ENCODE measurements around the gene GDPD3. TPM values are rescaled to one million over a fixed set of nuclear protein-coding genes. Genes with fewer than 3 reads are reported as not detected.
A peak's percentile ranks its signal among the peaks of the same experiment; 100 is the strongest.

The GDPD3 gene
- total RNA-seq, 6 donors from 2014 or later, result 1.1 to 17.8 (median 5.4) TPM

DNA sequence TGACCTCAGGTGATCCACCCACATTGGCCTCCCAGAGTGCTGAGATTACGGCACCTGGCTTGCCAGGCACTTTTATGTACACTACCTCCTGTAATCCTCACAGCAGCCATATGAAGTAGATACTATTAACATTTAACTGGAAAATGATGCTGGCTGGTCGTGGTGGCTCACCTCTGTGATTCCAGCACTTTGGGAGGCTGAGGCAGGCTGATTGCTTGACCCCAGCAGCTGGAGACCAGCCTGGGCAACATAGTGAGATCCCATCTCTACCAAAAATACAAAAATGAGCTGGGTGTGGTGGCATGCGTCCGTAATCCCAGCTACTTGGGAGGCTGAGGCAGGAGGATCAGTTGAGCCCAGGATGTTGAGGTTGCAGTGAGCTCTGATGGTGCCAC lies 11.6 kb upstream of the GDPD3 start:
- Histone ChIP-seq H3K9me3 (no peaks in the 10 kb centered on the region), H3K4me1 (peaks cover 23 to 34% (median 28%) of the 10 kb centered on the region in 4 donors), H3K27ac (peak overlapping the region in 3 of 4 donors; percentile 34 to 99 (median 96)), H3K27me3 (no peaks in the 10 kb centered on the region), H3K4me3 (no peak overlapping the region), H3K36me3 (peaks cover 0 to 12% (median under 1%) of the 10 kb centered on the region in 4 donors)
- ATAC-seq (ENCODE audit: low FRiP score in 2 of 2) (no peak), DNase-seq (no peak)
- WGBS, 2 donors, result 83 to 93% methylated on average over 3 to 4 of the region's 4 CpGs
- TF ChIP-seq POLR2A (IDR thresholded peaks at IDR 0.05) (no peak), POLR2AphosphoS5 (IDR thresholded peaks at IDR 0.05) (no peak), EP300 (IDR thresholded peaks at IDR 0.05) (no peak)
- TF ChIP-seq, protein P1, sequence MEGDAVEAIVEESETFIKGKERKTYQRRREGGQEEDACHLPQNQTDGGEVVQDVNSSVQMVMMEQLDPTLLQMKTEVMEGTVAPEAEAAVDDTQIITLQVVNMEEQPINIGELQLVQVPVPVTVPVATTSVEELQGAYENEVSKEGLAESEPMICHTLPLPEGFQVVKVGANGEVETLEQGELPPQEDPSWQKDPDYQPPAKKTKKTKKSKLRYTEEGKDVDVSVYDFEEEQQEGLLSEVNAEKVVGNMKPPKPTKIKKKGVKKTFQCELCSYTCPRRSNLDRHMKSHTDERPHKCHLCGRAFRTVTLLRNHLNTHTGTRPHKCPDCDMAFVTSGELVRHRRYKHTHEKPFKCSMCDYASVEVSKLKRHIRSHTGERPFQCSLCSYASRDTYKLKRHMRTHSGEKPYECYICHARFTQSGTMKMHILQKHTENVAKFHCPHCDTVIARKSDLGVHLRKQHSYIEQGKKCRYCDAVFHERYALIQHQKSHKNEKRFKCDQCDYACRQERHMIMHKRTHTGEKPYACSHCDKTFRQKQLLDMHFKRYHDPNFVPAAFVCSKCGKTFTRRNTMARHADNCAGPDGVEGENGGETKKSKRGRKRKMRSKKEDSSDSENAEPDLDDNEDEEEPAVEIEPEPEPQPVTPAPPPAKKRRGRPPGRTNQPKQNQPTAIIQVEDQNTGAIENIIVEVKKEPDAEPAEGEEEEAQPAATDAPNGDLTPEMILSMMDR (IDR thresholded peaks at IDR 0.05), result no peak

DNA sequence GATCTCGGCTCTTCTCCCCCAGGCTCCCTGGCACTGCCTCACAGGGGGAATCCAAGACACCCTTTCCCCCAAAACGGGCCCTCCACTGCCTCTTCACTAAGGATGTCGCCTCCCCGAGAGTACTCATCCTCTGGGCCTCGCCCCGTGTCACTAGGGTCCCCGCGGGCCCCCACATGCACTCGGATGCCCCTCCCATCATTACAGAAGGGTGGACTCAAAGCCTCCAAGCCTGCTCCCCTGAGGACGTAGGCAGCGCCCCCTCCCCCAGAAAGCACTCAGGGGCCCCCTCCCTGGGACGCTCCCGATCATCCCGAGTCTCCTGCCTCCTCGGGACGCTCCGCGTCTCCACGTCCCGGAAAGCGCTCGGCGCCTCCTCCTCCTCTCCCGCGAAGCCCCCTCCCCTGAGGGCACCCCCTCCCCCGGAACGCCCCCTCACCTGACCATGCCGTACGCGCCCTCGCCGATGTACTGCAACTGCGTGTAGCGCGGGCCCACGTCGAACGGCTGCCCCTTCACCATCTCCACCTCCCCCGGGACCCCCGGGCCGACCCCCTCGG lies 9.3 kb upstream of the GDPD3 start:
- Histone ChIP-seq H3K27me3 (no peaks in the 10 kb centered on the region), H3K36me3 (peaks cover 5 to 35% (median 14%) of the 10 kb centered on the region in 4 donors), H3K9me3 (no peaks in the 10 kb centered on the region), H3K4me3 (peak overlapping the region; percentile 84 to 99 (median 96)), H3K27ac (peak overlapping the region; percentile 88 to 99 (median 96)), H3K4me1 (peaks cover 23 to 34% (median 30%) of the 10 kb centered on the region in 4 donors)
- WGBS, 2 donors, result 1% methylated on average over 22 to 28 of the region's 42 CpGs
- TF ChIP-seq POLR2AphosphoS5 (IDR thresholded peaks at IDR 0.05) (no peak), EP300 (IDR thresholded peaks at IDR 0.05) (no peak), POLR2A (IDR thresholded peaks at IDR 0.05) (no peak)
- TF ChIP-seq, protein P1 (IDR thresholded peaks at IDR 0.05), result no peak
- ATAC-seq (ENCODE audit: low FRiP score in 2 of 2) (peak; percentile 12 to 33), DNase-seq (no peak)

DNA sequence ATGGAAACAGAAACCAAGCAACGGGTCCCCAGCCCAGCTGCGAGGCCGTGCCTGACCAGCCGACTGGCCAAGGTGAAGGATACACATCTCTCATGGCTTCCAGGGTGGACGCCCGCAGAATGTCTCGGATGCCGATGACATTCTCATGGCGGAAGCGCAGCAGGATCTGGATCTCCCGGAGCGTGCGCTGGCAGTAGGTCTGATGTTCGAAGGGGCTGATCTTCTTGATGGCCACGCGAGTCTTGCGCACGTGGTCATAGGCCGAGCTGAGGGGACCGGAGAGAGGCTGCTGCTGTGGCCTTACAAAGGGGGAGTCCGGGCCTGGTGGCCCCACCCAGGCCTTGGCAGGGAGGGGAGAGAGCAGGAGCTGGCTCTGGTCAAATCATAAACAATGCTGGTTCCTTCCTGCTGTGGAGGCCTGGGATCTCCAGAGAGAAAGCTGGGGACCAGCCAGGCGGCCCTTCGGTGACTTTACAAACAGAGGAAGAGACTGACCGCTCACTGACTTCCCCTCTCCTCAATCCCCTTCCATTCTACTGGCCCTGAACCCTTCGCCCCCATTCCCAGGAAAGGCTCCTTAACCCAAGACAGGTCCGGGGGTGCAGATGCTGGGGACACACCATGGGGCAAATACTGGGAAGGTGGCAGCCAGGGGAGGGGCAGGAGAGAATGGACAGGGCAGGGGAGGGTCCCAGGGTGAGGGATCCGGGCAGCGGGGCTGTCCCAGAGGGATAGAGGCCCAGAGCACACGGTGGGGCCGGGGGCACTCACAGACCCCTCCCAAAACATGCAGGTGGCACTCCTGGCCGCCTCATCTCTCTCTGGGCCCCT lies 8.6 kb upstream of the GDPD3 start:
- H3K27me3 ChIP-seq, result no peaks in the 10 kb centered on the region
- TF ChIP-seq, protein P1 (IDR thresholded peaks at IDR 0.05), result no peak
- TF ChIP-seq POLR2A (IDR thresholded peaks at IDR 0.05) (peak in 1 of 4 donors; percentile 15), EP300 (IDR thresholded peaks at IDR 0.05) (no peak), POLR2AphosphoS5 (IDR thresholded peaks at IDR 0.05) (peak in 1 of 2 donors; percentile 52)
- H3K4me3 ChIP-seq, result peak overlapping the region; percentile 84 to 99 (median 96)
- peaks cover 10 to 43% (median 22%) of the 10 kb centered on the region in 4 donors for H3K36me3 ChIP-seq
- peak; percentile 61 to 64 for DNase-seq
- no peaks in the 10 kb centered on the region for H3K9me3 ChIP-seq
- H3K27ac ChIP-seq, result peak overlapping the region; percentile 88 to 99 (median 96)
- H3K4me1 ChIP-seq, result peaks cover 23 to 34% (median 30%) of the 10 kb centered on the region in 4 donors
- ATAC-seq (ENCODE audit: low FRiP score in 2 of 2), result peak; percentile 38 to 66
- WGBS, 2 donors, result 33 to 35% methylated on average over 15 to 31 of the region's 31 CpGs

GRCh38 chr16:30120340-30121105 lies 7.2 kb upstream of the GDPD3 start:
- H3K9me3 ChIP-seq, result no peaks in the 10 kb centered on the region
- no peak for DNase-seq
- peaks cover 10 to 55% (median 32%) of the 10 kb centered on the region in 4 donors for H3K36me3 ChIP-seq
- H3K4me3 ChIP-seq, result no peak overlapping the region
- no peak for ATAC-seq (ENCODE audit: low FRiP score in 2 of 2)
- WGBS, 2 donors, result 90 to 93% methylated on average over 3 of the region's 3 CpGs
- TF ChIP-seq EP300 (IDR thresholded peaks at IDR 0.05), result no peak
- TF ChIP-seq POLR2A (IDR thresholded peaks at IDR 0.05), result no peak
- TF ChIP-seq, protein P1 (IDR thresholded peaks at IDR 0.05), result no peak
- no peak for TF ChIP-seq POLR2AphosphoS5 (IDR thresholded peaks at IDR 0.05)
- H3K27me3 ChIP-seq, result no peaks in the 10 kb centered on the region
- H3K27ac ChIP-seq, result peak overlapping the region in 3 of 4 donors; percentile 88 to 99 (median 95)
- H3K4me1 ChIP-seq, result peaks cover 23 to 37% (median 30%) of the 10 kb centered on the region in 4 donors
